A673 (cell line): ENCODE measurements around the gene XAB2. TPM values are rescaled to one million over a fixed set of nuclear protein-coding genes. Genes with fewer than 3 reads are reported as not detected.

Experiments
- BruUV-seq: library from RNA; stranded (reverse); fragments of 400-500 nt; replicated peaks from 2 replicates; lab custom pipeline; 2021; lab: Mats Ljungman, UMichigan
- CTCF ChIA-PET: fragments of 300-600 bp; sonication (Branson Sonifier 250); formaldehyde crosslinking; loops from one replicate; lab custom pipeline; 2022; ENCODE audit warnings: antibody characterized with exemption; lab: Charles Lee
- POLR2A ChIA-PET: fragments of 300-600 bp; sonication (Branson Sonifier 250); formaldehyde crosslinking; loops from one replicate; lab custom pipeline; 2022; ENCODE audit warnings: antibody characterized with exemption; ENCODE audit not compliant: low non-redundant PET; lab: Charles Lee
- DNase-seq: peaks from one replicate; pipeline ENCODE4 v3.0.0-alpha.2; 2015; ENCODE audit warnings: low spot score
- H3K27ac ChIP-seq: fragments of 200-600 bp; sonication (generic); 2 replicates; pipeline ENCODE4 v1.5.1; 2016; ENCODE audit warnings: mixed run types, low read depth, mild to moderate bottlenecking, mixed read lengths, antibody characterized with exemption, low read length; ENCODE audit not compliant: poor library complexity, severe bottlenecking
- H3K27me3 ChIP-seq: fragments of 200-600 bp; sonication (generic); replicated peaks from 2 replicates; pipeline ENCODE4 v1.6.1; 2017; ENCODE audit warnings: mixed run types, low read depth, mild to moderate bottlenecking, mixed read lengths, antibody characterized with exemption, low read length; ENCODE audit not compliant: insufficient read depth, poor library complexity
- H3K36me3 ChIP-seq: fragments of 200-600 bp; sonication (generic); 2 replicates; pipeline ENCODE4 v1.6.1; 2016; ENCODE audit warnings: mixed run types, mild to moderate bottlenecking, mixed read lengths, antibody characterized with exemption, low read length; ENCODE audit not compliant: insufficient read depth, poor library complexity, severe bottlenecking
- H3K4me1 ChIP-seq: fragments of 200-600 bp; sonication (generic); 2 replicates; pipeline ENCODE4 v1.6.1; 2017; ENCODE audit warnings: mixed run types, mild to moderate bottlenecking, mixed read lengths, antibody characterized with exemption, low read length; ENCODE audit not compliant: insufficient read depth, poor library complexity, severe bottlenecking
- H3K4me3 ChIP-seq: fragments of 200-600 bp; sonication (generic); 2 replicates; pipeline ENCODE4 v1.5.1; 2016; ENCODE audit warnings: low read depth, mixed run types, mild to moderate bottlenecking, mixed read lengths, low read length; ENCODE audit not compliant: poor library complexity, severe bottlenecking
- H3K9me3 ChIP-seq: fragments of 200-600 bp; sonication (generic); 2 replicates; pipeline ENCODE4 v1.6.1; 2016; ENCODE audit warnings: mixed run types, low read depth, mild to moderate bottlenecking, mixed read lengths, antibody characterized with exemption, low read length; ENCODE audit not compliant: poor library complexity, severe bottlenecking
- EZH2 ChIP-seq: fragments of 200-600 bp; sonication (generic); IDR thresholded peaks from 2 replicates; pipeline ENCODE4 v1.6.1; 2017; ENCODE audit warnings: borderline replicate concordance, low read depth, mild to moderate bottlenecking, mixed read lengths, antibody characterized with exemption, low read length; ENCODE audit not compliant: poor library complexity, severe bottlenecking
- intact Hi-C: fragments of 100-400 bp; cut with micrococcal nuclease; formaldehyde crosslinking; loops from one replicate; pipeline ENCODE4 v1.10.0; 2022; ENCODE audit not compliant: unreplicated experiment
- total RNA-seq: library from RNA; stranded (reverse); gene quantifications from 2 replicates; pipeline ENCODE4 v1.2.3, GENCODE V29; 2021
- TF ChIP-seq, protein P1 (sequence below): fragments of 300-800, 200-600 bp; sonication (generic); conservative IDR thresholded peaks from 2 replicates; pipeline ENCODE4 v1.5.1; 2017; ENCODE audit warnings: low read depth, mild to moderate bottlenecking, antibody characterized with exemption, low read length, moderate library complexity, mixed read lengths

Gene XAB2
- total RNA-seq, 1 experiment from 2014 or later, result 46.8 TPM

DNA sequence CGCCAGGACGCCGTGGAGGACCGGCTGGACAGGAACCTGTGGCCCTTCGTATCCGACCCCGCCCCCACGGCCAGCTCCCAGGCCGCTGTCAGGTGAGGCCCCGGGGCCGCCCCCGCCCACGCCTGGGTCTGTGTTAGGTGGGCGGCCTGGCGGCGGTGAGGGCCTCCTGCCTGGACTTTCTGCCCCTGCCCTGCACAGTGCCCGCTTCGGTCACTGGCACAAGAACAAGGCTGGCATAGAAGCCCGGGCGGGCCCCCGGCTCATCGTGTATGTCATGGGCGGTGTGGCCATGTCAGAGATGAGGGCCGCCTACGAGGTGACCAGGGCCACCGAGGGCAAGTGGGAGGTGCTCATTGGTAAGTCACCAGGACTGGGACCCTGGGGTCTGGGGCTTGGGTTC, 17.8 kb upstream of the XAB2 start:
- H3K27ac ChIP-seq, result no peak overlapping the region
- POLR2A ChIA-PET, result no interaction called here
- BruUV-seq, result no TSS peak
- H3K4me3 ChIP-seq, result no peak overlapping the region
- H3K36me3 ChIP-seq, result no peaks in the 10 kb centered on the region
- H3K27me3 ChIP-seq, result no peaks in the 10 kb centered on the region
- no peaks in the 10 kb centered on the region for H3K4me1 ChIP-seq
- intact Hi-C loops, result no loop called here
- DNase-seq, result no peak
- no peaks in the 10 kb centered on the region for H3K9me3 ChIP-seq
- CTCF ChIA-PET, result no interaction called here
- TF ChIP-seq EZH2, result no peak
- TF ChIP-seq, protein P1, sequence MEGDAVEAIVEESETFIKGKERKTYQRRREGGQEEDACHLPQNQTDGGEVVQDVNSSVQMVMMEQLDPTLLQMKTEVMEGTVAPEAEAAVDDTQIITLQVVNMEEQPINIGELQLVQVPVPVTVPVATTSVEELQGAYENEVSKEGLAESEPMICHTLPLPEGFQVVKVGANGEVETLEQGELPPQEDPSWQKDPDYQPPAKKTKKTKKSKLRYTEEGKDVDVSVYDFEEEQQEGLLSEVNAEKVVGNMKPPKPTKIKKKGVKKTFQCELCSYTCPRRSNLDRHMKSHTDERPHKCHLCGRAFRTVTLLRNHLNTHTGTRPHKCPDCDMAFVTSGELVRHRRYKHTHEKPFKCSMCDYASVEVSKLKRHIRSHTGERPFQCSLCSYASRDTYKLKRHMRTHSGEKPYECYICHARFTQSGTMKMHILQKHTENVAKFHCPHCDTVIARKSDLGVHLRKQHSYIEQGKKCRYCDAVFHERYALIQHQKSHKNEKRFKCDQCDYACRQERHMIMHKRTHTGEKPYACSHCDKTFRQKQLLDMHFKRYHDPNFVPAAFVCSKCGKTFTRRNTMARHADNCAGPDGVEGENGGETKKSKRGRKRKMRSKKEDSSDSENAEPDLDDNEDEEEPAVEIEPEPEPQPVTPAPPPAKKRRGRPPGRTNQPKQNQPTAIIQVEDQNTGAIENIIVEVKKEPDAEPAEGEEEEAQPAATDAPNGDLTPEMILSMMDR, result no peak

DNA sequence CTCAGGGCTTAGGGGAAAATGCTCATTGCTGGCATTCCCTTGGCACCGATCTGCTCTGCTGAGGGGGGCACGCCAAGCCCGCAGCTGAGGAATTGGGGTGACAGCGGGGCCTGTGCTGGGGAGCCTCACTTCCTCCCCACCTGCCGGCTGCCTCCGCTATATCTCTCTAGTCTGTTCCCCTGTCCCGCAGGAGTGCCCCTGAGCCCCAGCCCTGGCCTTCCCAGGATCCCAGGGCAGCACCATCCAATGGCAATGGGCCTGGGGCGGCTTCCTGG, 17.0 kb upstream of the XAB2 start:
- CTCF ChIA-PET, result no interaction called here
- intact Hi-C loops, result no loop called here
- H3K27me3 ChIP-seq, result no peaks in the 10 kb centered on the region
- POLR2A ChIA-PET, result no interaction called here
- H3K9me3 ChIP-seq, result no peaks in the 10 kb centered on the region
- no peak overlapping the region for H3K27ac ChIP-seq
- no peak overlapping the region for H3K4me3 ChIP-seq
- H3K4me1 ChIP-seq, result no peaks in the 10 kb centered on the region
- no peaks in the 10 kb centered on the region for H3K36me3 ChIP-seq
- DNase-seq, result no peak
- BruUV-seq, result no TSS peak
- no peak for TF ChIP-seq EZH2
- TF ChIP-seq, protein P1, result no peak

DNA sequence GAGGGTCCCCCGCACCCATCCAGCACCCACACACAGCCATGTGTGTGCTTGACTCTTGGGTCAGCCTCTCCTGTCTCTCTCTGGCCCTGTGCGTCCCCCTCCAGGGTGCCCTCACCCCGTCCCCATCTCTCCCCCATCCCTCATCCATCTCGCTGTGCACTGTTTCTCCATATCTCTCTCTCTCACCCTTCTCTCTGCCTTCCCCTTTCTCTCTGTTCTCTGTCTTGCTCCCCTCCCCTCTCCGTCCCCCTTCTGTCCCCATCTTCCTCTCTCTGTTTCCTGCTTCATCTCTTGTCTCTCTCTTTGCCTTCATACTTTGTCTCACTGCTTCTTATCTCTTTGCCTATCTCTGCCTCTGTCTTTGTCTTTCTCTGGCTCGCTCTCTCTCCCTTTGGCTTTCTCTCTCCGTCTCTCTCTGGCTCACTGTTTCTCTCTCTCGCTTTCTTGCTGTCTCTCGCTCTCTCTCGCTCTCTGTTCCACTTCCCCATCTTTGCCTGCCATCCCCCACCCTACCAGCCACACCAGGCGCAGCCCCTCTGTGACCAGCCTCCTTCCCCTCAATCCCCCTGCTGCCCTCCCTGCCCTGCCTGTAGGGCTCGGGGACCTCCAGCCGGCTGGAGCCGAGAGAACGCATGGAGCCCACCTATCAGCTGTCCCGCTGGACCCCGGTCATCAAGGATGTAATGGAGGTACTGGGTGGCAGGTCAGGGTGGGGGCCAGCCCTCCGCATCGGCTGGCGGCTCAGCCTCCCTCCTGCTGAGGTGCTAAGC, 16.5 kb upstream of the XAB2 start:
- Histone ChIP-seq H3K4me1 (no peaks in the 10 kb centered on the region), H3K27me3 (no peaks in the 10 kb centered on the region), H3K9me3 (no peaks in the 10 kb centered on the region), H3K4me3 (no peak overlapping the region), H3K36me3 (no peaks in the 10 kb centered on the region), H3K27ac (no peak overlapping the region)
- intact Hi-C loops, result no loop called here
- no peak for TF ChIP-seq EZH2
- TF ChIP-seq, protein P1, result no peak
- ChIA-PET POLR2A (no interaction called here), CTCF (no interaction called here)
- no TSS peak for BruUV-seq
- DNase-seq, result no peak
